Kidney epithelial cell (primary cell): ENCODE results near the gene JARID2. TPM values are rescaled to one million over a fixed set of nuclear protein-coding genes. Genes with fewer than 3 reads are reported as not detected.

Experiments used
- DNase-seq: peaks from one replicate; pipeline ENCODE4 v3.0.0-alpha.2; 2010; ENCODE audit warnings: low read depth
- H3K27me3 ChIP-seq: 2 replicates; pipeline ENCODE4 v1.6.0; 2011; ENCODE audit warnings: low read length; ENCODE audit not compliant: control insufficient read depth, insufficient read depth
- H3K36me3 ChIP-seq: 2 replicates; pipeline ENCODE4 v1.5.1; 2011; ENCODE audit warnings: low read length; ENCODE audit not compliant: control insufficient read depth, insufficient read depth
- H3K4me3 ChIP-seq: 2 replicates; pipeline ENCODE4 v1.5.1; 2011; ENCODE audit warnings: low read depth, mild to moderate bottlenecking, control low read depth, low read length
- total RNA-seq: library from RNA; depleted of rRNA; stranded (reverse); fragments of >200 nt; gene quantifications from 2 replicates; pipeline ENCODE4 v1.2.3, GENCODE V29; 2015
- TF ChIP-seq, protein P1 (sequence below): IDR thresholded peaks from 2 replicates; pipeline ENCODE4 v1.5.1; 2011; ENCODE audit warnings: mild to moderate bottlenecking, moderate library complexity, low read length, control low read depth, inconsistent platforms; ENCODE audit not compliant: insufficient read depth, poor library complexity, severe bottlenecking

JARID2 gene
- total RNA-seq, 1 donor from 2014 or later, result 15.2 TPM

DNA sequence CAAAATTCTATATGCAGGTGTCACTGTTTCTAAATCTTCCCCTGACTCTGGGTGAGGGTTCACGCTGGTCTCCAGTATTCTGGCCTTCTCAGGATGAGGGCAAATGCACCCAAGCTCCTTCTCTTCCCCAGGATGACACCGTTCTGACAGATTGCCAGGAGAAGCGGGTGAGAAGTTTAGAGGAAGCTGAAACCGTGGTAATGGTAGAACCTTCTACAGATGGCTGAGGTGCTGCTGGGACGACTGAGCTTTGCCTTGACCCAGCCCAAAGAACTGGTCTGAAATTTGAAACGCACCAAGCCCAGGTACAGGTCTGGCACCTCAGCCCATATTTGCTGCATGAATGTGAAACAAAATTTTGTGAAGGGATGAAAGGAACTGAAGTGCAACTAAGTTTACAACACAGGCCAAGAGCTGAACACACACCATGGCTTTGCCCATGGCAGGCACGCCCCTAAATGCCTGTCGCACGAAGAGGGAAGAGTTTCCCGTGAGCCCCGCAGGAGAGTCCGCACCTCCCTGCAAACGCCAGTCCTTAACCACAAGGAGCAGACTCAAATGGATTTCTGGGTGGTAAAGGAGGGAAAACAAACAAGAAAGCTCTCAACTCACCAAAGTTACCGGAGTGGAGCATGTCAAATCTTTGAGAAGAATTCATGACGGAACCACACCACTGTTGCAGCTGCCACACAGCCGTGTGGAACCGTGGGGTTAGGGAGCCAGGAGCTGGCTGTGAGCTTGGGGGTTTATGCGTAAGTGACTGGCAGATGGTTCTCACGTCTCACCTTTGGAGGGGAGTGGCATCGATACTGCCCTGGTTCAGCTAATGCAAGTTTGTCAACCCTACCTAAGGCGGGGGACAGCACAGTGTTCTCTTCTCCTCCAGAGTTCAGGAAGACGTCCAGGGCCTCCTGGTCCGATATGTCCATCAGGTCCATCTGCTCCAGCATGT is 278.1 kb downstream of the JARID2 start:
- Histone ChIP-seq H3K4me3 (no peak overlapping the region), H3K36me3 (no peaks in the 10 kb centered on the region), H3K27me3 (no peaks in the 10 kb centered on the region)
- no peak for DNase-seq
- TF ChIP-seq, protein P1, sequence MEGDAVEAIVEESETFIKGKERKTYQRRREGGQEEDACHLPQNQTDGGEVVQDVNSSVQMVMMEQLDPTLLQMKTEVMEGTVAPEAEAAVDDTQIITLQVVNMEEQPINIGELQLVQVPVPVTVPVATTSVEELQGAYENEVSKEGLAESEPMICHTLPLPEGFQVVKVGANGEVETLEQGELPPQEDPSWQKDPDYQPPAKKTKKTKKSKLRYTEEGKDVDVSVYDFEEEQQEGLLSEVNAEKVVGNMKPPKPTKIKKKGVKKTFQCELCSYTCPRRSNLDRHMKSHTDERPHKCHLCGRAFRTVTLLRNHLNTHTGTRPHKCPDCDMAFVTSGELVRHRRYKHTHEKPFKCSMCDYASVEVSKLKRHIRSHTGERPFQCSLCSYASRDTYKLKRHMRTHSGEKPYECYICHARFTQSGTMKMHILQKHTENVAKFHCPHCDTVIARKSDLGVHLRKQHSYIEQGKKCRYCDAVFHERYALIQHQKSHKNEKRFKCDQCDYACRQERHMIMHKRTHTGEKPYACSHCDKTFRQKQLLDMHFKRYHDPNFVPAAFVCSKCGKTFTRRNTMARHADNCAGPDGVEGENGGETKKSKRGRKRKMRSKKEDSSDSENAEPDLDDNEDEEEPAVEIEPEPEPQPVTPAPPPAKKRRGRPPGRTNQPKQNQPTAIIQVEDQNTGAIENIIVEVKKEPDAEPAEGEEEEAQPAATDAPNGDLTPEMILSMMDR, result no peak

DNA sequence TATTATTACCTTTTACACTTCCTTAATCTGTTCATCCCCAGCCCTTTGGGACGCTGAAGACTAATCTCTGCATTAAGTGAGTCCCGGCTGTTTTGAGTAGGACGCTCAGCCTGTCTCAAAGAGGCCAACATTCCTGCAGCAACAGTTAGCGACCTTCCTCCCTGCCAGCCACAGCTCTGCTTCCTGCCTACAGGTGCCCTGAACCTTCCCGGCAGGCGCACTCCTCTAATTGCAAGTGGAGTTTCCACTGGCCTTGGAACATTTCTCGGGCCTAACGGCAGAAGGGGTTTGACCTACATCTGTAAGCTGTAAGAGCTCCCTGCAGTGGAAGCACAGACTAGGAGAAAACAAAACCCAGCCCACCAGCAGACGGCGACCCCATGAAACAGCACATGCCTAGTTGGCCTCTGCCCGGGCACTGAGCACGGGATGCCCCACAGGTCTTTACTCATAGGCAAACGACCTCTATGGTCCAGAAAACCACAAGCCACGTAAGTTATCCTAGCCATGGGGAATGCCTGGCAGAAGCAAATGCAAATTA is 279.1 kb downstream of the JARID2 start:
- TF ChIP-seq, protein P1, result no peak
- H3K27me3 ChIP-seq, result no peaks in the 10 kb centered on the region
- H3K4me3 ChIP-seq, result no peak overlapping the region
- DNase-seq, result no peak
- H3K36me3 ChIP-seq, result no peaks in the 10 kb centered on the region

DNA sequence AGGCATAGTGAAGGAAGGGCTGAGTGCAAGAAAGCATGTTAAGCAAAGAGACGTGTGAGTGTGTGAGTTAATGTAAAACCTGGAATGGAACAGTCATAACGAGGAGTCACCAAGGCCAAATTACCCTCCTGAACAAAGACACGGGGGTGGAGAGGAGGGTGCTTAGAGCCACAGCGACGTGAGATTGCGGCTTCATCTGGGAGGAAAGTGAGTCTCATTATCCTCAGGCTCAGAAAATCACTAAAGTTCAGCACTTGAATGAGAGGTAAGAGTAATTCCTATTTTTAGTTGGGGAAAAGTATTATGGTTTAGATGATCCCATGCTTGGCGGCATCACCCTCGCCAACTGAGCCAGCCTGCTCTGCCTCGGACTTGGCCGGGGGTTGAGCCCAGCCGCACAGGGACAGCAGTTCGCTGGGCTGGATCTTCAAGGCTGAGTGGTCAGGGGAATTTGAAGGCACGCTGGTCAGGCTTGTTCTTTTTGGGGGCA is 280.4 kb downstream of the JARID2 start:
- Histone ChIP-seq H3K27me3 (no peaks in the 10 kb centered on the region), H3K4me3 (peak overlapping the region; percentile 3), H3K36me3 (no peaks in the 10 kb centered on the region)
- TF ChIP-seq, protein P1, result no peak
- DNase-seq, result peak; percentile 90

DNA sequence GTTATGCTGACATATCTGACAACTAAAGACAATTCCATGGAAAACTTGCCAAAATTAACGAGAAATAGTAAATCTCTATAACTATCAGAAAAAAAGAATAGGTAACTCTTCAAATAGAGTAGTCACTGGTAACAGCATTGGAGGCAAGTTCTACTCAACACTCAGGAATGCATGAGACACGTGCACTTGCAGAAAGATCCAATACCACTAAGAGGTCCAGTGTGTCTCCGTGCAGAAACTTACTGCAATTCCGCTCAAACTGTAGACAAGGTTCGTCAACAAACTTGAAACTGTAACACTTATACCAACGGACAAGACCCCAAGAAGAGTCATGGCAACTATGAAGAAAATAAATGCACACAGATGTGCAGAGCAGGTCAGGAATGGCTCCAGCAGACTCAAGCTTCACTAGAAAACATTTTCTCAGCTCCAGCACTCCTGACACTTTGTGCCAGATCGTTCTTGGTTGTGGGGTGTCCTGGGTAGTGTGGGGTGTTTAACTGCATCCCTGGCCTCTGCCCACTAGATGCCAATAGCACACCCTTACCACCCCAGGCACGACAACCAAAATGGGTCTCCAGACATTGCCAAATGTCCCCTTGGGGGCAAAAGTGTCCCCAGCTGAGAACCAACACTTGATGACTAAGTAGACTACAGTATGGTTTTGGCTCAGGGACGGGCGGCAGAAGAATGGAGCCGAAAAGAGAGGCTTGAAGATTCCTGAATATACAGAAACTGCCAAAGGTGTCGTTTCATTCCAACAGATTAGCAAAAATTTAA is 282.2 kb downstream of the JARID2 start:
- H3K27me3 ChIP-seq, result no peaks in the 10 kb centered on the region
- no peak for DNase-seq
- TF ChIP-seq, protein P1, result no peak
- H3K4me3 ChIP-seq, result no peak overlapping the region
- no peaks in the 10 kb centered on the region for H3K36me3 ChIP-seq

DNA sequence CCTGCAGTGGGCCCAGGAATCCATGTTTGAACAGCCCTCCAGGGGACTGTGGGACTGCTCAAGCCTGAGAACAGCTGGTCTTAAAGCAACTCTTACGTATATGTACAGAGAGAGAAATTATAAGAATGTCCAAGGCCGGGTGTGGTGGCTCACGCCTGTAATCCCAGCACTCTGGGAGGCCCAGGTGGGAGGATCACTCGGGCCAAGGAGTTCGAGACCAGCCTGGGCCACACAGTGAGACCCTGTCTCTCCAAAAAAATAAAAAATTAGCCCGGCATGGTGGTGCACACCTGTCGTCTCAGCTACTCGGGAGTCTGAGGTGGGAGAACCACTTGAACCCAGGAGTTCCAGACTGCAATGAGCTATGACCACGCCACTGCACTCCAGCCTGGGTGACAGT is 283.0 kb downstream of the JARID2 start:
- Histone ChIP-seq H3K27me3 (no peaks in the 10 kb centered on the region), H3K4me3 (no peak overlapping the region), H3K36me3 (no peaks in the 10 kb centered on the region)
- TF ChIP-seq, protein P1, result no peak
- no peak for DNase-seq
